GM19438 (cell line): ENCODE measurements around the gene S100A5.
"Not testable (repeated sequence)": the region's sequence is repeated elsewhere in the genome, so short reads cannot be mapped to it uniquely, and the experiment has no call there.

Experiments used
- ATAC-seq: cut with Tn5 transposase; IDR thresholded peaks from one replicate; pipeline ENCODE4 v1.9.1; 2021; ENCODE audit warnings: low read depth; ENCODE audit not compliant: unreplicated experiment

Gene S100A5

GRCh38 chr1:153567621-153568366 is 27.1 kb upstream of the S100A5 start:
- no peak for ATAC-seq

DNA sequence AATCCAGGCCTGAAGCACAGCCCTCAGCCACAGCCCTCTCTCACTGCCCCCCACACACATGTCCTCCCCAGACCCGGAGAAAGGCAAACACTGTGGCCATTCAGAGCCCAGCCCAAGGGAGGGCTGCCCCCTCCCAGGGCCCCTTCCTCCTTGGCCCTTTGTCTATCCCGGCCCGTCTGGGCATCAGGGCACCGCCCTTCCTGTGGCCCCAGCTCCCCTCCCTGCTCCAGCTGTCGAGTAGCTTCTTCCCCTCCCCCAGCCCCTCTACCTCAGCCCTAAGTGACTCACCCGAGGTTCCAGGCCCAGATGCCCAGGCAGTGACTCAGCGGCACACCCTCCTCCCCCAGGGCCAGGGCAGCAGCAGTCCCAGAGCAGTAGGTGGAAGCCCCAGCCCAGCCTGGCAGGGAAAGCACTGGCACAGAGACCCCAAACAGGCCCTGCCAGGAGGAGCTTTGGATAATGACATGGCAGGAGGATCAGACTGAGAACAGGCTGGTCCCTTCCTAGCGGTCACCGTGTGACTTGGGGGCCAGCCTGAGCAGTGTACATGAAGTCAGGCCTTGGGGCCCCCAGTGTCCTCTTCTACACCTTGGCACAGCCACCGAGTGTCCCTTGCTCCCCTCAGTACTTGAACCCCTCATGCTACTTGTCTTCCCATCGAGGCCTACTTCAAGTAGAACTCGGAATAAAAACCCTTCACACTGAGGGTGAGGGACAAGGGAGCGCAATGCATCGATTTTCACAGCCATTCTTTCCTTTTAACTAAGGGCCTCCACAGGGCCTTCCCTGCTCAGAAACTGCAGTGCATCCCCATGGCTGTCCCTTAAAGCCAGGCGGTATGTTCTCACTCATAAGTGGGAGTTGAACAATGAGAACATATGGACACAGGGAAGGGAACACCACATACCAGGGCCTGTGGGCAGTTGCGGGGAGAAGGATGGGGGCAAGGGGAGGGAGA is 26.0 kb upstream of the S100A5 start:
- ATAC-seq: no peak

DNA sequence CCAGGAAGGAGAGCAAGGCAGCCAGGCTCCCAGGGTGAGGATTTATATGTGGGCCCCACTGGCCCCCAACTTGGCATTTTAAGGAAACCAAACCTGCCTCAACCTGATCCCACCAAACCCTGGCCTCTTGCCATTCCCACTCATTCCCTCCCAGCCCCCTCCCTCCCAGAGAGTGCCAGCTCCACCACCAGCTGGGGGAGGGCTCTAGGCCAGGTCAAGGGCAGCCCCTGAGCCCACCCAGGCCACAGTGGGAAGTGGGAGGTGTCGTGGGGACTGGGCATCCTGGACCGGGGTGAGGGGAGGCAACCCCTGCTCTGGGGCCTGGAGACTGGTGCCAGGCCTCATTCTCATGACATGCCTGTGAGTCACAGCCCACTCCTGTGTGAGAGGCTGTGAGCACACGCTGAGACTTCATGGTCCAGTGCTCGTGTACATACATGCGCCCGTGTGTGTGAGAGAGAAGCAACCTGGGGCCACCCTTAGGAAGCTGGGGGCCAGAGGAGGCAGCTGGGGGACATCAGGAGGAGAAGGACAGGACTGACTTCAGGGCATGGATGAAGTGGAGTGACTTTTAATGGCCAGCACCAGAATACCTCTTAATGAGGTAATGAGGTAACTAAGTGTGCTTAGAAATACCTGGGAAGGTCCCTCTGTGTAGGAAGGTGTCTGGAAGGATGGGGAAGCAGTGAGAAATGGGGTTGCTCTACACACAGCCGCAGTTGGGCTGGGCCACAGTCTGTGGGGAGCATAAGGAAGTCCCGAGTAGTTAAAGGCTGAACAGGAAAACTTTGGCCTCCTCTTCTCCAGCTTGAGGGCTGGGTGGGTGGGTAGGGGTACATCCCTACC is 25.0 kb upstream of the S100A5 start, which contains the start of gene S100A2:
TSS of gene S100A2 (minus strand) at position 316 of the 846 bp plus-strand sequence. CDS start 1,967 bp downstream, outside the sequence.
- ATAC-seq: no peak

DNA sequence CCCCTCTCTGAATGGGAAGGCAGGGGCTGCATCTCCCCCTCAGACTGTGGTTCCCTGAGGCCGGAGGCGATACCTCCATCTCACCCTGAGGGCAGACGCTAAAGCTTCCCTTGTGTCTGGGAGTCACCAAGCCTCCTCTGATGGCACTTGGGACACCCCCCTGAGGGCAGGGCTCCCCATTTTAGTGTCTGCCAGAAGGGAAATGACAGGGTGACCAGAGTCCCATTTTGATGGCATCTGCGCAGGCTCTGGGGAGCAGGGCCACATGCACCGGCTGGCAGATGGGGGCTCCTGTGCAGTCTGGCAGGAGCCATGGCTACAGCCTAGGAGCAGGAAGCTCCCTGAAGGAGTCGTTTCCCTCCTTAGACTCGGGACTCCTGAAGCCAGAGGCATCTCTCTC is 23.3 kb upstream of the S100A5 start:
- ATAC-seq: no peak

DNA sequence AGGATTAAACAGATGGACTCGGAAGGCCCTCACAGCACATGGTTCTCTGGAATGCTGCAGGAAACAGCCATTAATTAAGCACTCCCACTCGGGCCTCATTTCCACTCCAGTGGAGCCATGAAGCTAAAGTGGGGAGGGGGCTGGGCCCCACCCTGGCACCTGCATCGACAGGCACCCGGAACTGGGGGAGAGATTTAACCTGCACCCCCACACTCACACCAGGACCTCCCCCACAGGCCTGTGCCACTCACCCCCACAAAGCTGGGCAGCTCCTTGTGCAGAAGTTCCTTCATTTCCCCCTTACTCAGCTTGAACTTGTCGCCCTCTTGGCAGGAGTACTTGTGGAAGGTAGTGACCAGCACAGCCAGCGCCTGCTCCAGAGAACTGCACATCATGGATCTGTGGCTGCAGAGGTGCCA is 22.8 kb upstream of the S100A5 start:
- ATAC-seq: no peak

DNA sequence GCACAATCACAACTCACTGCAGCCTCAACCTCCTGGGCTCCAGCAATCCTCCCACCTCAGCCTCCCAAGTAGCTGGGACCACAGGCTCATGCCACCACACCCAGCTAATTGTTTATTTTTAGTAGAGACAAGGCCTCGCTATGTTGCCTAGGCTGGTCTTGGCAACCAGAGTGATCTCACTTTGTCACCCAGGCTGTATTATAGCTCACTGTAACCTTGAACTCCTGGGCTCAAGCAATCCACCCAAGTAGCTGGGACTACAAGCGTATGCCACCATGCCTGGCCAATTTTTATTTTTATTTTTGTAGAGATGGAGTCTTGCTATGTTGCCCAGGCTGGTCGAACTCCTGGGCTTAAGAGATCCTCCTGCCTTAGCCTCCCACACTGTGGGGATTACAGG is 21.3 kb upstream of the S100A5 start:
- not testable (repeated sequence) for ATAC-seq

DNA sequence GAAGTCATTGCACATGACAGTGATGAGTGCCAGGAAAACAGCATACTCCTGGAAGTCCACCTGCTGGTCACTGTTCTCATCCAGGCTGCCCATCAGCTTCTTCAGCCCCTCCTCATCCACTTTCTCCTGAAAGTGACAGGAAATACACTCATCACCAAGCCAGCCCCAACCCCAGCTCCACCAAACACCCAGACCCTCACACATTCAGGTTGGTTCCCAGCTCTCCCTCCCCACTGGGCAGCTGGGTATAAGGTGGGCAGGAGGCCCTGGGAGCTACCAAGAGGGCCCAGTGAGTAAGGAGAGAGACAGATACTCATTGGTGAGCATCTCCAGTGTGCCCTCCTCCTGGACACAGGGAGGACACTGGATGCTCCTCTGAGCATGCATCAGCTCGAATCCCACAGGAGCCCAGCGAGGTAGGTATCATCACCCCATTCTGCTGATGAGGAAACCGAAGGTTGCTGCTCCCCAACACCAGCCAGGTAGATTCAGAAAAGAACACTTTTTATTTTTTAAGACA is 20.8 kb upstream of the S100A5 start:
- no peak for ATAC-seq

DNA sequence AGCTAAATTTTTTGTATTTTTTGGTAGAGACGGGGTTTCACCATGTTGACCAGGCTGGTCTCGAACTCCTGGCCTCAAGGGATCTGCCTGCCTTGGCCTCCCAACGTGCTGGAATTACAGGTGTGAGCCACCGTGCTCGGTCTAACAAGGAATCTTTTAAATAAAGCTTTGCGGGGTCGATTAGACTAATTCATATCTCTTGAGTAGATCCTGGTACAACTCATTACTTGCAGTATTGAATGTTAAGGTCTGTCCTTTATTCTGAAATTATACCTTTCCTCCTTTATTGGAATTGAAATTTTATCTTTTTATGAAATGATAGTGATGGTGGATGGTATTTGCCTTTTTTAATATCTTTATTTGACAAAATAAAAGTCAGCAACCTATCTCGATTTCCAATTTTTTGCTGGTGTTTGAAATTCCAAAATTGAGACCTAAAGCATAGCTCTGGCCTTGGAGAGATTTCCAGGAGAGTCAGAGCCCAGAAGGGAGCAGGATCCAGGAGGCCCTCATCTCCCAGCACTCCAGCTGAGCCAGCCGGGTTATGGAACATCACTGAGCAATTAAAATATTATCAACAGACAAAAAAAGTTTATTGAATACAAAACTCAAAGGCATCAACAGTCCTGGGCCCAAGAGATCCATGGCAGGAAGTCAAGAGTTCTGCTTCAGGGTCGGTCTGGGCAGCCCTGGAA is 20.2 kb upstream of the S100A5 start:
- ATAC-seq: no peak

DNA sequence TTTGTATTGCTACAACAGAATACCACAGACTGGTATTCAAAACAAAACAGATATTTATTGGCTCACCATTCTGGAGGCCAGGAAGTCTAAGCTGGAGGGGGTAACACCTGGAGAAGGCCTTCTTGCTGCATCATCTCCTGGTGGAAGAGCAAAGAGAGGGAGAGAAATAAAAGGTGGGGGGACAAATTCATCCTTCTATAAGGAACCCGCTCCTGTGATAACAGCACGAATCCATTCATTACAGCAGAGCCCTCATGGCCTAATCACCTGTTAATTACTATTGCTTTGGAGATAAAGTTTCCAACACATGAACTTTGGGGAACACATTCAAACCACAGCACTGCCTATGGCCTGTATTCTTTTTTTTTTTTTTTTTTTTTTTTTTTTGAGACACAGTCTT is 19.5 kb upstream of the S100A5 start:
- no peak for ATAC-seq

GRCh38 chr1:153557877-153558276 is 17.1 kb upstream of the S100A5 start:
- ATAC-seq: no peak

- ATAC-seq: no peak
Measured at GRCh38 chr1:153556348-153556747, 15.6 kb upstream of the S100A5 start.

GRCh38 chr1:153553830-153554541 is 13.3 kb upstream of the S100A5 start:
- ATAC-seq: no peak

- ATAC-seq: no peak
Measured at GRCh38 chr1:153553096-153553495, 12.4 kb upstream of the S100A5 start.

GRCh38 chr1:153552335-153552734 is 11.6 kb upstream of the S100A5 start:
- ATAC-seq: no peak

- ATAC-seq: no peak
Measured at GRCh38 chr1:153550827-153551500, 10.2 kb upstream of the S100A5 start.

- ATAC-seq: no peak
Measured at GRCh38 chr1:153550398-153550758, 9.6 kb upstream of the S100A5 start.

DNA sequence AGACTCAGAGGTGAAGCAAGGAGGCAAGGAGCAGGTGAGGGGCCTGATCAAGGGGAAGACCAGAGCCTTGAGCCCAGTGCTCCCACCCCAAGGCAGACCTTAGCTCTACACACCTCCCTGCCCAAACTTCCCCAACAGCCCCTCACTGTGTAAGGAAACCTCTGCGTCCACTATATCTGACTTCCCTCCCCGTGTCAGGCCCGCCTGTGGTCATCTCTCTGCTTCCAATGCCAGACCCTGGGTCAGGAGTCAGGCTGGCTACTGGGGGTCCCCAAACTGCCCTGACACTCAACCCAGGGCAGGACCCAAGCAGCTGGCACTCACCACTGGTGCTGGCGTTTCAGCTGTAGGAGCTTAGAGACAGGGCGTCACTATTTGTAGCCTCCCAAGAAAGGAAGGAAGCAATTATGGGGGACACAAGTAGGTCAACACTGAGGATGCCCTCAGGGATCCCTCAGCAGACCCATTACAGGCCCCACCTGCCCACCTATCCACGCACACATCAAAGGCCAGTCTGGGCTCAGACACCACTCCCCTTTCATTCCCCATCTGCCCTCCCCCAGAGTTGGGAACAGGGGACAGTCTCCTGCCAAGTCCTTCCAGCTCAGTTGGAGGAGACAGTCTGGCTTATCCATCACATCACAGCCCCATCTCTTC is 9.1 kb upstream of the S100A5 start:
- no peak for ATAC-seq
